AML-193 (cell line): ENCODE data around the gene SCEL.
"Not testable (repeated sequence)": the region's sequence is repeated elsewhere in the genome, so short reads cannot be mapped to it uniquely, and the experiment has no call there.

ENCODE experiments used
- DNase-seq, 2 experiments: peaks; one replicate each; lab custom pipeline; 2025; lab: John Stamatoyannopoulos, UW

SCEL gene

DNA sequence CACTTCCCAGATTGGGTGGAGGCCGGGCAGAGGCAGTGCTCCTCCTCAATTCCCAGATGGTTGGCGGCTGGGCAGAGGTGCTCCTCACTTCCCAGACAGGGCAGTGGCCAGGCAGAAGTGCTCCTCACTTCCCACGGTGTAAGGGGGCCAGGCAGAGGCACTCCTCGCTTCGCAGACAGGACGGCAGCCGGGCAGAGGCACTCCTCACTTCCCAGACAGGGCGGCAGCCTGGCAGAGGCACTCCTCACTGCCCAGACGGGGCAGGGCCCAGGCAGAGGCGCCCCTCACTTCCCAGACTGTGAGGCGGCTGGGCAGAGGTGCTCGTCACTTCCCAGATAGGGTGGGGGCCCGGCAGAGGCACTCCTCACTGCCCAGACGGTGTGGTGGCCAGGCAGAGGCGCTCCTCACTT, 125.3 kb downstream of the SCEL start:
- DNase-seq = no peak

- DNase-seq = not testable (repeated sequence)
These were observed 126.8 kb downstream of the SCEL start for GRCh38 chr13:77662301-77662700.

DNA sequence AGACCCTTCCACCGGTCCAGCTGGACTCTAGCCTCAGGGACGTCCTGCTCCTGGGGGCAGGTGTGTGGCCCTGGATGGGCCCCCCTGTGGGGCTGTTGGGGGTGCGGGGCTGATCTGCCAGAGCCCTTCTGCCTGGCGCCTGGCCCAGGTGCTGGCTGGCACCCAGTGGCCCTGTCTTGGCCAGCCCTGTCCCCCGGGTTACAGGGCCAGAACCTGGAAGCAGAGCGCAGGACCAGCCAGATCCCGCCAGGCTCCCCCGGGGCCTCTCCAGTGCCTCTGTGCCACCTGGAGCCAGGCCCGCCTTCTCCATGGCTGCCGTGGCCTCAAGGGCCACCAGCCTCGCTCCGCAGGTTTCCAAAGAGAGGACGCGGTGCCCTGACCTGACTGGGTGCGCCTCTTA, 127.3 kb downstream of the SCEL start:
- not testable (repeated sequence) for DNase-seq

GRCh38 chr13:77674852-77675251, 139.3 kb downstream of the SCEL start:
- DNase-seq = no peak

DNA sequence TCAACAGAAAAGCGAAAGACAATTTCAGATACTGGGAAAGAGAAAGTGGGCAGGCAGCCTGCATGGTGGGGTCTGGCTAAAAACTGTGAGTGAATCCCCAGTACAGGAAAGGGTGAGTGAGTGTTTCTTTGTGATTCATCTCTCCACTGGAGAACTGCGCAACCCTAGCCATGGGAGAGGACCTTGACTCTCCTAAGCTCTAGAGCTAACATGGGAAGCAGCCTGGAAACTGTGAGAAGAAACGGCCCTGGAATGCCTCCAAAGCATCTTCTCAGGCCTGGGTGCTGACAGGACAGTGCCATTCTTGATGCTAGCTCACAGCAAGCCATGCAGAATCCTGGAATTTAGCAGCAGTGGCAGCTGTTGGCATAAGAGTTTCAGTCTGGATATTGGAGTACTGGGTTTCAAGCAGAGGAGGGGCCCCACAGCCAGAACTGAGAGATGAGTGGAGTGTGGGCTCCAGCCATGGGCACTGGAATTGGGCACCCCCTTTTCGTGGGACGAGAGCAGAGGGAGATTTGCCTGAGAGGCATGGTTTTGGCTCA, 143.3 kb downstream of the SCEL start:
- no peak for DNase-seq

DNA sequence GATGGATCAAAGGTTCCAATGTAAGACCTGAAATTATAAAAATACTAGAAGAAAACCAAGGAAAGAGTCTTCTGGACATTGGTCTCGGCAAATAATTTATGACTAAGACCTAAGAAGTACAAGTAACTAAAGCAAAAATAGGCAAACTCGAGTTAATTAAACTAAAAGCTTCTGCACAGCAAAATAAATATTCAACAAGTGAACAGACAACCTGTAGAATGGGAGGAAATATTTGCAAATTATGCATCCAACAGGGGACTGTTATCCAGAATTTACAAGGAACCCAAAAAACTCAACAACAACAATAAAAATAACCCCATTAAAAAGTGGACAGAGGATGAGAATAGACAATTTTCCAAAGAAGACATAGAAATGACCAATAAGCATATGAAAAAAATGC, 152.3 kb downstream of the SCEL start:
- DNase-seq = no peak

DNA sequence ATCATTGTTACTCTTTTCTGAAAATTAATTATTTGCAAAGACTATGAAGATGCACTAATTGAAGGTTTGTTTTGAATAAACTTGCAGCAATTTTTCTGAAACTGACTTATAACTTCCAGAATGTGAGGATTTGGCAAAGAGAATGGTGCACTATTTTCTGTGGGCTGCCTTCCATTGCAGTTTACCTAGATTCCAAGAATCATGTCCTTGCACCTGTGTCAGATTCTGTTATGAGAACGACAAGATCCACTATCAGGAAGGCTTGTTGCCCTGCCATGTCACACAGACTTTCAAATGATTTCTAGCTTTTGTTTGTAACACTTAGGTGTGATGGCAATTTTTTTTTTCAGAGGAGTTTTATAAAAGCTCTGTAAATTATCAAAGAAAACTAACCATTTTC, 156.4 kb downstream of the SCEL start:
- no peak for DNase-seq

- DNase-seq = no peak
These were observed 157.4 kb downstream of the SCEL start for GRCh38 chr13:77692746-77693448.

DNA sequence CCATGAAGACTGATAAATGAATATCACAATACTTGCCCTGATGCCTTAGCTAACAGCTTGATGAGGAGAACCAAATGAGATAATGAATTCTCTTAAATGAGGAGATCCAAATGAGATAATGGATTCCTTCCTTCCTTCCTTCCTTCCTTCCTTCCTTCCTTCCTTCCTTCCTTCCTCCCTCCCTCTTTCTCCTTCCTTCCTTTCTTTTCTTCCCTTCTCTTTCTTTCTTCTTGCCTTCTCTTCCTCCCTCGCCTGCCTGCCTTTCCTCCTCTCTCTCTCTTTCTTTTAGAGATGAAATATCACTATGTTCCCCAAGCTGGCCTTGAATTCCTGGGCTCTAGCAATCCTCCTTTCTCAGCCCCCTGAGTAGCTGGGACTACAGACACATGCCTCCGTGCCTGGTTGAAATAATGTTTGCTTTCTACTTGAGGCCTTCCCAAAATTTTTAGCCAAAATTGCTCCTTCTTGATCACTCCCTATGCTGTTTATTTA, 158.0 kb downstream of the SCEL start:
- DNase-seq = no peak
